NCI-H1436 (cell line): ENCODE data around the gene KLK3.

ENCODE experiments used
- DNase-seq: peaks from one replicate; lab custom pipeline; 2025; lab: John Stamatoyannopoulos, UW

The KLK3 gene

GRCh38 chr19:50898018-50898417 is 43.3 kb downstream of the KLK3 start:
- no peak for DNase-seq

GRCh38 chr19:50899569-50899968 is 44.9 kb downstream of the KLK3 start:
- DNase-seq = no peak

- DNase-seq = no peak
Observed at GRCh38 chr19:50902640-50903039, 47.9 kb downstream of the KLK3 start.

- no peak for DNase-seq
Observed at GRCh38 chr19:50906217-50906616, 51.5 kb downstream of the KLK3 start.

GRCh38 chr19:50908336-50908735 is 53.6 kb downstream of the KLK3 start:
- DNase-seq = no peak

- peak; percentile 79 for DNase-seq
Observed at GRCh38 chr19:50909240-50910070, 54.7 kb downstream of the KLK3 start.
